Mammary epithelial cell (primary cell): ENCODE results near the gene MYH13.

Experiments
- CTCF ChIP-seq, 2 donors: IDR thresholded peaks in 1 of 2; conservative IDR thresholded peaks in 1 of 2; 2 replicates each; pipeline ENCODE4 v1.5.1; 2011 to 2012; ENCODE audit warnings: inconsistent platforms in 2 of 2, low read length in 2 of 2, mild to moderate bottlenecking in 2 of 2, control low read depth in 1 of 2, low read depth in 1 of 2; ENCODE audit not compliant: insufficient read depth in 1 of 2; ENCODE audit errors: extremely low read depth in 1 of 2
- EZH2 ChIP-seq: IDR thresholded peaks from 2 replicates; pipeline ENCODE4 v1.6.1; 2012; ENCODE audit warnings: low read length, inconsistent platforms, borderline replicate concordance

GRCh38 chr17:10290041-10290440 lies 82.8 kb downstream of the MYH13 start:
- TF ChIP-seq CTCF (conservative IDR thresholded peaks at IDR 0.05 in 1 of 2, IDR thresholded peaks at IDR 0.05 in 1 of 2; ENCODE audit: extremely low read depth in 1 of 2, insufficient read depth in 1 of 2, low read depth in 1 of 2, low read length in 2 of 2) = no peak
- TF ChIP-seq EZH2 = no peak
